Testis (tissue), 2 donors: ENCODE results near the gene LGALS9.
"Not testable (repeated sequence)": the region's sequence is repeated elsewhere in the genome, so short reads cannot be mapped to it uniquely, and the experiment has no call there.

Experiments used
- POLR2A ChIP-seq: fragments of 450-650 bp; IDR thresholded peaks from one replicate; pipeline ENCODE4 v1.6.1; 2017; ENCODE audit warnings: antibody characterized with exemption, mild to moderate bottlenecking, moderate library complexity
- TF ChIP-seq, protein P1 (sequence below), 3 experiments: fragments of 450-650 bp in 2 of 3; fragments of 200-600 bp in 1 of 3; sonication (generic) in 1 of 3; IDR thresholded peaks; one replicate each; pipeline ENCODE4 v1.5.1; 2016 to 2019; ENCODE audit warnings: antibody characterized with exemption in 3 of 3, mild to moderate bottlenecking in 2 of 3, moderate library complexity in 1 of 3

DNA sequence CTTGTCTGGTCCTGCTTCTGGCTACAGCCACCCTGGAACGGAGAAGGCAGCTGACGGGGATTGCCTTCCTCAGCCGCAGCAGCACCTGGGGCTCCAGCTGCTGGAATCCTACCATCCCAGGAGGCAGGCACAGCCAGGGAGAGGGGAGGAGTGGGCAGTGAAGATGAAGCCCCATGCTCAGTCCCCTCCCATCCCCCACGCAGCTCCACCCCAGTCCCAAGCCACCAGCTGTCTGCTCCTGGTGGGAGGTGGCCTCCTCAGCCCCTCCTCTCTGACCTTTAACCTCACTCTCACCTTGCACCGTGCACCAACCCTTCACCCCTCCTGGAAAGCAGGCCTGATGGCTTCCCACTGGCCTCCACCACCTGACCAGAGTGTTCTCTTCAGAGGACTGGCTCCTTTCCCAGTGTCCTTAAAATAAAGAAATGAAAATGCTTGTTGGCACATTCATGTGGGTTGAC lies 18.2 kb downstream of the LGALS9 start:
- TF ChIP-seq, protein P1, sequence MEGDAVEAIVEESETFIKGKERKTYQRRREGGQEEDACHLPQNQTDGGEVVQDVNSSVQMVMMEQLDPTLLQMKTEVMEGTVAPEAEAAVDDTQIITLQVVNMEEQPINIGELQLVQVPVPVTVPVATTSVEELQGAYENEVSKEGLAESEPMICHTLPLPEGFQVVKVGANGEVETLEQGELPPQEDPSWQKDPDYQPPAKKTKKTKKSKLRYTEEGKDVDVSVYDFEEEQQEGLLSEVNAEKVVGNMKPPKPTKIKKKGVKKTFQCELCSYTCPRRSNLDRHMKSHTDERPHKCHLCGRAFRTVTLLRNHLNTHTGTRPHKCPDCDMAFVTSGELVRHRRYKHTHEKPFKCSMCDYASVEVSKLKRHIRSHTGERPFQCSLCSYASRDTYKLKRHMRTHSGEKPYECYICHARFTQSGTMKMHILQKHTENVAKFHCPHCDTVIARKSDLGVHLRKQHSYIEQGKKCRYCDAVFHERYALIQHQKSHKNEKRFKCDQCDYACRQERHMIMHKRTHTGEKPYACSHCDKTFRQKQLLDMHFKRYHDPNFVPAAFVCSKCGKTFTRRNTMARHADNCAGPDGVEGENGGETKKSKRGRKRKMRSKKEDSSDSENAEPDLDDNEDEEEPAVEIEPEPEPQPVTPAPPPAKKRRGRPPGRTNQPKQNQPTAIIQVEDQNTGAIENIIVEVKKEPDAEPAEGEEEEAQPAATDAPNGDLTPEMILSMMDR (IDR thresholded peaks at IDR 0.05), result not testable (repeated sequence)
- TF ChIP-seq POLR2A, result not testable (repeated sequence)
